Heart left ventricle (tissue), 13 donors: Measurements from ENCODE around the gene TMEM106B.

Experiments
- CTCF ChIP-seq, 12 donors: fragments of 200-600 bp; sonication (generic) in 4 of 12; IDR thresholded peaks; one replicate each; pipeline versions ENCODE4 v1.5.0 to v1.8.0; 2018 to 2022; ENCODE audit warnings: antibody characterized with exemption in 12 of 12, mild to moderate bottlenecking in 5 of 12
- POLR2A ChIP-seq, 2 donors: fragments of 450-650 bp; IDR thresholded peaks; one replicate each; pipeline ENCODE4 v1.6.1; 2017; ENCODE audit warnings: antibody characterized with exemption in 2 of 2, mild to moderate bottlenecking in 2 of 2, moderate library complexity in 2 of 2
- donor health status: ischemic (EF 13 %, LVEDD 7.1; RV severe dilation, severe dysfunction).
- donor health status: DM: no; HTN: yes; CAD: no.
- donor health status: DM: no; HTN: no; CAD: no.
- donor health status: ischemic (EF 25% LVEDD 6.9; RV normal size, moderate dysfunction).
- donor health status: ischemic (EF 25% LVEDD 5.7; RV mildly dilated, moderate dysfunction).
- donor health status: ischemic (EF 35%, LVEDD 5.7; RV mildly dilated, moderate dysfunction).
- donor health status: nonischemic (EF 11% LVEDD 7.7; RV severe dilation, severe dysfunction).
- donor health status: DM: yes; HTN: yes; CAD: no.
- donor health status: PGD.
- donor health status: ischemic (EF 29% LVEDD 5.4; RV normal size, mild dysfunction).
- donor health status: nonischemic (EF 23%, LVEDD 6.1; RV moderate dilation, normal function).

GRCh38 chr7:12229046-12229445 is 18.0 kb downstream of the TMEM106B start:
- no peak for TF ChIP-seq CTCF (IDR thresholded peaks at IDR 0.05)
- TF ChIP-seq POLR2A (IDR thresholded peaks at IDR 0.05) = no peak
